ENCODE measurements around the gene IL23R. TPM values are rescaled to one million over a fixed set of nuclear protein-coding genes. Genes with fewer than 3 reads are reported as not detected.

IL23R gene
- total RNA-seq, 1 experiment from 2014 or later, result not detected

DNA sequence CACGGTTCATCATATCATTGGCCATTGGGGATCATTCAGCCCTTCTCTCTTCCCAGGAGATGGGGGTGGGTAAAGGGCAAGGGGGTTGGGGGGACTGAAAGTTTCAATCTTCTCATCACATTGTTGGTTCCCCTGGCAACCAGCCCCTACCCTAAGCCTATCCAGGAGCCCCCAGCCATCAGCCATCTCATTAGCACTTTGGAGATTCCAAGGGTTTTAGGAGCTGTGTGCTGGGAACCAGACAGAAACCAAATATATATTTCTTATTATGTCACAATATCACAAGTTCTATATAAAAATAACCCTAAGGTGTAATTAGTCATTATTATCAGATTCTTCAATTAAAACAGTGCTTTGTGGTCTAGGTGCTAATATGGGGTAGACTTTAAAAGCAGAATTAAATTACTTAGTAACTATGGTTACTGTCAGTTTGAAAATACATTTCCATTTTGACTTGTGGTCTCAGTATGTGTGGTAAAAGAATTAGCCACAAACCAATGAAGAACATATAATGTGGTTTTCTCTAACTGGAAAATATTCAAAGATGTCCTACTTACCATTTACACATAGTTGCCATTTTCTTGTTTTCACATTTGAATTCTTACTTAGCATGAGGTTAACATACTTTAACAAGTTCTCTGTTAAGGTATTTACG lies 28.1 kb downstream of the IL23R start:
- Histone ChIP-seq H4K91ac (ENCODE audit: insufficient read length, low read depth, low read length) (no peak overlapping the region), H3K79me2 (ENCODE audit: insufficient read depth, low read length) (no peaks in the 10 kb centered on the region), H3K56ac (ENCODE audit: insufficient read length, low read depth, low read length) (no peak overlapping the region), H4K20me1 (ENCODE audit: control insufficient read depth, insufficient read depth, insufficient read length) (no peaks in the 10 kb centered on the region), H2BK5ac (ENCODE audit: insufficient read length, low read length) (no peak overlapping the region), H3K4ac (ENCODE audit: low read depth, low read length) (no peak overlapping the region), H3K14ac (ENCODE audit: insufficient read depth, low read length) (no peak overlapping the region), H2AFZ (ENCODE audit: low read length) (no peak overlapping the region), H2BK15ac (ENCODE audit: low read depth, low read length) (no peak overlapping the region), H3K4me1 (ENCODE audit: insufficient read depth, low read length) (no peaks in the 10 kb centered on the region), H3K27me3 (ENCODE audit: insufficient read depth, low read length) (no peaks in the 10 kb centered on the region), H3K9me3 (ENCODE audit: control insufficient read depth, low read depth, low read length) (no peaks in the 10 kb centered on the region), H3K18ac (ENCODE audit: insufficient read length, low read depth, low read length) (no peak overlapping the region), H3K4me2 (ENCODE audit: insufficient read depth, insufficient read length, low read length) (no peak overlapping the region), H3K23me2 (ENCODE audit: insufficient read length, low read depth, low read length, poor library complexity, severe bottlenecking) (no peaks in the 10 kb centered on the region), H3K23ac (ENCODE audit: insufficient read length, low read depth, low read length) (no peak overlapping the region), H3K79me1 (ENCODE audit: insufficient read depth, low read depth, low read length, poor library complexity, severe bottlenecking) (no peaks in the 10 kb centered on the region), H4K5ac (ENCODE audit: insufficient read length, low read depth, low read length) (no peak overlapping the region), H3K9ac (ENCODE audit: extremely low read depth, insufficient read length, low read length) (no peak overlapping the region), H4K8ac (replicated peaks; ENCODE audit: insufficient read length, low read depth, low read length) (no peak overlapping the region), H2BK120ac (ENCODE audit: low read depth, low read length, poor library complexity, severe bottlenecking) (no peak overlapping the region), H2AK5ac (ENCODE audit: insufficient read length, low read length) (no peak overlapping the region), H2BK20ac (ENCODE audit: low read depth, low read length, poor library complexity, severe bottlenecking) (no peak overlapping the region), H3T11ph (ENCODE audit: low read length) (no peak overlapping the region), H3K27ac (ENCODE audit: insufficient read length, low read depth, low read length) (no peak overlapping the region), H2BK12ac (ENCODE audit: insufficient read length, low read depth, low read length) (no peak overlapping the region)
- TF ChIP-seq, protein P1, sequence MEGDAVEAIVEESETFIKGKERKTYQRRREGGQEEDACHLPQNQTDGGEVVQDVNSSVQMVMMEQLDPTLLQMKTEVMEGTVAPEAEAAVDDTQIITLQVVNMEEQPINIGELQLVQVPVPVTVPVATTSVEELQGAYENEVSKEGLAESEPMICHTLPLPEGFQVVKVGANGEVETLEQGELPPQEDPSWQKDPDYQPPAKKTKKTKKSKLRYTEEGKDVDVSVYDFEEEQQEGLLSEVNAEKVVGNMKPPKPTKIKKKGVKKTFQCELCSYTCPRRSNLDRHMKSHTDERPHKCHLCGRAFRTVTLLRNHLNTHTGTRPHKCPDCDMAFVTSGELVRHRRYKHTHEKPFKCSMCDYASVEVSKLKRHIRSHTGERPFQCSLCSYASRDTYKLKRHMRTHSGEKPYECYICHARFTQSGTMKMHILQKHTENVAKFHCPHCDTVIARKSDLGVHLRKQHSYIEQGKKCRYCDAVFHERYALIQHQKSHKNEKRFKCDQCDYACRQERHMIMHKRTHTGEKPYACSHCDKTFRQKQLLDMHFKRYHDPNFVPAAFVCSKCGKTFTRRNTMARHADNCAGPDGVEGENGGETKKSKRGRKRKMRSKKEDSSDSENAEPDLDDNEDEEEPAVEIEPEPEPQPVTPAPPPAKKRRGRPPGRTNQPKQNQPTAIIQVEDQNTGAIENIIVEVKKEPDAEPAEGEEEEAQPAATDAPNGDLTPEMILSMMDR (conservative IDR thresholded peaks at IDR 0.05), result no peak
- no peak overlapping the region for H3K27ac Mint-ChIP-seq
- H3K27me3 Mint-ChIP-seq (ENCODE audit: low read depth), result no peaks in the 10 kb centered on the region; the same call in none of the 2 replicates
- no peak for DNase-seq
- H3K4me1 Mint-ChIP-seq, result no peaks in the 10 kb centered on the region
- no peaks in the 10 kb centered on the region for H3K36me3 Mint-ChIP-seq (ENCODE audit: insufficient read depth in 1 of 3, low read depth in 3 of 3)
- WGBS (ENCODE audit: extremely low coverage, insufficient read length, low lambda C conversion rate), result no CpG with 5 or more reads among the region's 2 CpGs
- no peaks in the 10 kb centered on the region for H3K9me3 Mint-ChIP-seq
- no peak overlapping the region for H3K4me3 Mint-ChIP-seq

Measured in H9 (cell line).